ENCODE results near the gene MRPL53.

Gene MRPL53

GRCh38 chr2:74424995-74425406, 47.5 kb downstream of the MRPL53 start:
- DNase-seq, result no peak

- DNase-seq, result no peak
Measured at GRCh38 chr2:74424139-74424992, 48.1 kb downstream of the MRPL53 start.

GRCh38 chr2:74423231-74424095, 49.0 kb downstream of the MRPL53 start:
- DNase-seq, result no peak

Measured in NCI-H1417 (cell line).